NCI-H69 (cell line): Measurements from ENCODE around the gene HPCAL1.

ENCODE experiments used
- DNase-seq: peaks from one replicate; lab custom pipeline; 2025; lab: John Stamatoyannopoulos, UW

HPCAL1 gene

DNA sequence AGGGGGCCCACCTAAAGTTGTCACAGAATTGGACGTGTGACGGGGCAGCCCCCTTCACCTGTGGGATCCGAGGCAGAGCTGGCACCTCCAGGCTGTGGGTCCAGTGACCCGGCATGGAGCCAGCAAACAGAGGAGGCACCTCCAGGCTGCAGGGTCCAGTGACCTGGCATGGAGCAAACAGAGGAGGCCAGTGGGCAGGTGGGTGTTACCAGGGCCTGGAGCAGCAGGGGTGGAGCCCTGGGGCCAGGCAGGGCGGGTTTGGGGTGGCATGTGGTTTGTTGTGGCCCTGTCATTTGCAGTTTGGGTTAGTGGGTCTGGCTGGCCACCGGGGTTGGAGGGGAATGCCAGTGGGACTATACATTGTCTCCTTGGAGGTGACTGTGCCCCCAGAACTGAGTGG is 68.2 kb downstream of the HPCAL1 start:
- no peak for DNase-seq

DNA sequence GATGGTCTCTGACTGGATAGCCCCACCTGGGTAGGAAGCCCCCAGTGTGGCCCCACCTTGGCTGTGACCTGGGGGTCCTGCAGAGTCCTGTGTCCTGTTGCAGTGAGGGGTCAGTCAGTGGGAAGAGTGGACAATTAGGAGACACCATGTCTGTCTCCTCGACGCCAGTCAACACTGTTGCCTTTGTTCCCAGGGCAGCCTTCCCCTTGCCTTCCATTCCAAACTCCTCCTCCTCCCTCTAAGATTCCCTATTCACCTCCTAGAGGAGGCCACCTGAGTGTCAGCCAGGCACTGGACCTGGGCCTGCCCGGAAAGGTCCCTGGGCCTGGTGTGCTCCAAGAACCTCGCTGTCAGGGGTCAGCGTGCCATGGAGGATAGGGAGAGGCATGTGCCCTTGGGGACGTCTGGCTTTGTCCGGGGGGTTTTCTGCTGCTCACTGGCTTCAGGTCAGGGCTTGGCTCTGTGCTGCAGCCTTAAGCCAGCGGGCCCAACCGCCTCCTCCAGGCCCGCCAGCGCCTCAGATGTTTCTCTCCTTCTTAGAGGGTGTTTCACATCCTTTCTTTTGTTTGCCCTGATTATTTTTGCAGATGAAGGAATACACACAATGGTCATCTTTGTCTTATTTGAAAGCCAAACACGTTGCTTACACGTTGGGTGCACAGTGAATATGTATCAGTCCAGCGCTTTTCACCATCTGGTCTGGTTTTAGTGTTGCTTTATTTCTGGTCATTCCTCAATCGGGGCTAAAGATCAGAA is 68.9 kb downstream of the HPCAL1 start:
- no peak for DNase-seq

DNA sequence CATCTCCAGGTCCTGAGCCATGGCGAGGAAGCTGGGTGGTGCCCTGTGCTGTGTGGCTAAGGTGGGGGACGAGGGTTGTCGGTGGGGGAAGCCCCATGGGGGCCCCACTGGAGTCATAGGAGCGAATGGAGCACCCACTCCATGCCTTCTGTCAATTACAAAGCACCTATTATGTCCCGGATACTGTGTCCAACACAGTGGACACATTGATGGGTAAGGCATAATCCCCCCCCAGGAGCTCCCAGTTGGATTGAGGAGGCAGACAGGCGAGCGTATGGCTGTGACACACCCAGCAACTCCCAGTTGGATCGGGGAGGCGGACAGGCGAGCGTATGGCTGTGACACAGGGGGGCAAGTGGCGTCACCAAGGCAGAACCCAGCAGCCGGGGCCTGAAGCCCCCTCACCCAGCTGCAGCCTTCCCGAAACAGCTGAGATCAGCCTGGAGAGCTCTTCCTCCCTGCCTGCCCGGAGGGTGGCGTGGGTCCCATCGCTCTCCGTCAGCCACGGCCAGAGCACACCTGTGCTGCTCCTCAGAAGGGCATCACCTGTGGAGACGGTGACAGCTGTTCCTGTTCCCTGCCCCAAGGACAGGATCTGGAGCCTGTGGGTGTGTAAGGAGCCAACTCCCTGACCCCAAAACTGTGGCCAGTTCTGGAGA is 69.6 kb downstream of the HPCAL1 start:
- DNase-seq, result peak; percentile 22

DNA sequence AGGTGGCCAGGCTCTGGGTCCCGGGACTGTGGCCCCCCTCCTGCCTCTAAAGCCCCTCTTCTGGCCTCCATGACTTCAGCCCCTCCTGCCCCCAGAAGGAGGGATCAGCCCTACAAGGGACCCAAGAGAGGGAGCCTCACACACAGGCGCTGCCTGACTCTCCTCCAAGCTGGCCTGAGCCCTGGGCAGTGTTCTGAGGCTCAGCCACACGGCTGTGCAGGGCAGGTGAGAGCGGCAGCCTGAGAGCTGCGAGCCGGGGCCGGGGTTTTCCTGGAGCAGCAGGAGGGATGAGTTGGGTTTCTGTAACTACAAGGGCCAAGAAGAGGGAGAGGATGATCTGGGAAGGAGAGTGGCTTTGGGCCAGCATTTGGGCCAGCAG is 70.1 kb downstream of the HPCAL1 start:
- DNase-seq, result no peak

DNA sequence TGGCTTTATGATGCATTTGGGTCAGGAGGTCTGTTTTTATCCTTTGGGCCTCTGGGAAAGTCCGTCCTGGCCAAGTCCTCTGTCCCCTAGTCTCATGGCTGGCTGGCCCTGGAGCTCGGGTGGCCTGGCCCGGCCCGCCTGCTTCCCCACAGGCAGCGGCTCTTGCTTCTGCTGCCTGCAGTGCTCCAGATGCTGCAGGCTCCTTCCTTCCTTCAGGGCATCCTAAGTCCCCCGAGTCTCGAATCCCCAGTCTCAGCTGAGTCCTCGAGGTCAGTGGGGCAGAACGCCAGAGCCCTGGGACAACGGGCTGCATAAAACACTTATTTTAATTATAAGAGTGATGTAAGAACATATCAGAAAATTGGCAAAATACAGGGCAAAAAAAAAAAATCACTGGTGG is 71.2 kb downstream of the HPCAL1 start:
- peak; percentile 4 for DNase-seq

DNA sequence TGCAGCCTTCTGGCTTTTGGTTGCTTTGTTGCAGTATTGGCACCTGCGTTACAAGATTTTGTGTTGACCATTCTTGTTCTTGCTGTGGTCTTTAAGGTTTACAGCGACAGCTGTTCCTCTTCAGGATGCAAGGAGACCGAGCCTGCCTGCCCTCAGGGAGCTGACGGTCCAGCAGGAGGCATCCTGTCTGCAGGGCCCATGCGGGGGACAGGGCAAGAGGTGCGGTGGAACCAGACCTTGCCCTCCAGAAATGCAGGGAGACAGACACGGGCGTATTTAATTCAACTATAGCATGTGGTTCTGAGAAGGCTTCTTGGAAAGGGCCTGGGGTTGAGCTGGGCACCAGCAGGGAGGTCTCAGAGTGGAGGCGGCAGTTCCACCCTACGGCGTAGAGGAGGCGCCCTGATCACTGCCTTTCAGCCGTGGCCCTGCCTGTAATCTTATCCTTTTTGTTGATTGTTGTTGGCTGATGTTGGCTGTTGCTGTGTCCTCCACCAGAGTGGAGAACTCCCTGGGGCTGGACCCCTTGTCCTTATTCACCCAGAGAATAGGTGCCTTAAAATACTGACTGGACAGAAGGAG is 71.7 kb downstream of the HPCAL1 start:
- DNase-seq, result no peak

DNA sequence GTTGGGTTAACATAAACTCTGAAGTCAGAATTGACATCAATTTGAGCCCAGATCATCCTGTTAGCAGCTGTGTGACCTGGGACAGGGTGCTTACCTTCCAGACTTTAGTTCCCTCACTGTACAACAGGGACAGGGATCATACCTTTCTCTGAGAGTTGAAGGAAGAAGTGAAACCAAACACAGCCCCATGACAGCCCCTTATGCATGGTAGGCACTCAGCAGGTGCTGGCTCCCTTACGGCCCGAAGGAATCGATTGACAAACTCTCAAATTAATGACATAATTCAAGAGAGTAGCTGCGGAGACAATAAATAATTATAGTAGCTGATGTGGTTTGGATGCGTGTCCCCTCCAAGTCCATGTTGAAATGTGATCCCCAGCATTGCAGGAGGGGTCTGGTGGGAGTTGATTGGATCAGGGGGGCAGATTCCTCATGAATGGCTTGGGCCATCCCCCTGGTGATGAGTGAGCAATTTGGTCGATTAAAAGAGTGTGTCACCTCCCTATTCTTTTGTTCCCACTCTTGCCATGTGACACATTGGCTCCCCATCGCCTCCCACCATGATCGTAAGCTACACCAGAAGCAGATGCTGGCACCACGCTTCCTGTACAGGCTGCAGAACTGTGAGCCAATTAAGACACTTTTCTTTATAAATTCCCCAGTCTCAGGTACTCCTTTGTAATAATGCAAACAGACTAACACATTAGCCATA is 73.0 kb downstream of the HPCAL1 start:
- DNase-seq, result peak; percentile 87

DNA sequence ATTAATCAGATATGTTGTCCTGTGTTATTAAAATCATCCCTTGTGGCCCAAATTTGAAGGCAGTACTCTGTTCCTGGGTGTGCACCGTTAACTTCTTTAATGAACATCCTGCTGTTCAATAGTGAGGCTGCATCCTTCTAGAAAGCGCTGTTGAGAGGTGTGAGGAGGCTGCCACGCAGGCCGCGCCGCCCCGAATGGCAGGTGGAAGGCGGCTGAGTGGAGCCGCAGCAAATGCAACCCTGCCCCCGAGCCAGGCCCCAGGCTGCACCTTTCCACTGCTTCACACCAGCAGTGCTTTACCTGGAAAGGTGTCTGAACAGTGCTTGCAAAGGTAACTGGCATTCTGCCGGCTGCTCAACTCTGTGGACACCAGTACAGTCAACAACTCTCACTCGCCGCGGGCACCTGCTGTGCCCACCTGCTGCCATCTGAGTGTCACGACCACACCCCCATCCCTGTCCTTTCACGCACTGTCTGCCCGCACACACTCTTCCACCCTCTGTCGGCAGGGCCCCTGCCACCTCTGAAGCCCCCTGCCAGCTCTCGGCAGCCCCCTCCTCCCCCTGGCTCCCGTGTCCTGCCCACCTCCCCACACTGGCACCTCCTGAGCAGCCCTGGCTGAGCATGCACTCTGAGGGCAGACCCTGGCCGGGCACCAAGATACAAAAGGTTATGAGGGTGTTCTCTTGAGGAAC is 74.5 kb downstream of the HPCAL1 start:
- peak; percentile 87 for DNase-seq

DNA sequence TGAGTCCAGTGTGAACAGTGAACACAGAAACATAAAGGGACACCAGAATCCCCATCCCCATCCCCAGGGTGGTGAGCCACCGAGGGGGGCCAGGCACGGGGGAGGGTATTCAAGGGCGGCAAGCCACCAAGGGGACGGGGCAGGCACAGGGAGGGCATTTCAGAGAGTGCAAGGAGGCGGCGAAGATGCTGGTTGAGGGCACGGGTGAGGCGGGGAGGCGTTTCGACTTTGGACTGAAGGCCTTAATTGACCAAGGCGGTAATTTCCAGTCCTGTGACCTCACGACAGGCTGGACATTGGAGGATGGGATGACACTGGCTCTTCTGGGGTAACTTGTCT is 75.0 kb downstream of the HPCAL1 start:
- DNase-seq, result no peak

DNA sequence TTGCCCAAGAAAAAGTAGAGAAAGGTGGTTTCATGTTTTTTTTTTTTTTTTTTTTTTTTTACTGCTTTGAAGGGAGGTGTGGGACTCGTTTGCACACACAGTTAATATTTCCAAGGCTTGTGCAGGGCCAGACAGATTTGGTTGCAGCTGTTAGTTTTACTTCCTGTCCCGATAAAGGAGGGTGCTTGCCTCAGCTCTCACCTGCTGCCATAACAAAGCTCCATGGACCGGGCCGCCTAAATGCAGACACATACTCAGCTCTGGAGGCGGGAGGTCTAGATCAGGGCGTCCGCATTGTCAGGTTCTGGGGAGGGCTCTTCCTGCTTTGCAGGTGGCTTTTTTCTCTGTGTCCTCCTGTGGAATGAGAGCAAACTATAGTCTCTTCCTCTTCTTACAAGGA is 75.5 kb downstream of the HPCAL1 start:
- peak; percentile 49 for DNase-seq

DNA sequence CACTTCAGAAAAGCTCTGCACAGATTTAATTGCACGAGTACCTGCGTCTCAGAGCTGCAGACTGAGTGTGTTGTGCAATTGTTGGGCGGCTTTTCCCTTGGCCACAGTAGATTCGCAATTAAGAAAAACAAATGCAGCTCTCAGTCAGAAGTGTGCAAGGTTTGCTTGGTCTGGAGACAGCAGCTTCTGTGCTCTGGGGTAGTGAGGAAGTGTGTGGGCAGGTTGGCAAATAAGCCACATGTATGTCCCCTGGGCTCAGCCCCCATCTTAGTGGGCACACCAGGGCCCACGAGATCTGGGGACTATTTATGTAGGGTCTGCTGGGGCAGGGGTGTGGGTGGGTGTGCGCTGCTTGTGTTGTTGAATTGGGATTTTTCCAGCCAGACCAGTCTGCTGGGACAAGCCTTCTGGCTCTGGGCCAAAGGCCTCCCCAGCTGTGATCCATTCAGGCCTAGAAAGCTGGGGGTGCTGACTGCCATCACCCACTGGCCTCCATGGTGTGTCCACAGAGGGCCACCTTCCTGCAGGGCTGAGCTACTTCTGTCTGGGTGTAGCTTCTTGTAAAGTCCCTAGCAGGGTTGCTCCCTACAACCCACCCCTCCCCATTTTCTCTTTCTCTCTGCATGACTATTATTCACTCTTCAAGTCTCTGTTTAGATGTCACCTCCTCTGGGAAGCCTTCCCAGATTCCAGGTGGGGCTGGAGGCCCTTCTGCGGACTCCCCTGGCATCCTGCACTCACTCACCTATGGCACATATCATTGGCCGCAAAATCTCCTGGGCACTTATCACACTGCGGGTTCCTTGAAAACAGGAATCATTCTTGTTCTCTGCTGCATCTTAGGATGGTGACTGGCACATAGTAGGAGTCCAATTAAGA is 77.6 kb downstream of the HPCAL1 start:
- no peak for DNase-seq

DNA sequence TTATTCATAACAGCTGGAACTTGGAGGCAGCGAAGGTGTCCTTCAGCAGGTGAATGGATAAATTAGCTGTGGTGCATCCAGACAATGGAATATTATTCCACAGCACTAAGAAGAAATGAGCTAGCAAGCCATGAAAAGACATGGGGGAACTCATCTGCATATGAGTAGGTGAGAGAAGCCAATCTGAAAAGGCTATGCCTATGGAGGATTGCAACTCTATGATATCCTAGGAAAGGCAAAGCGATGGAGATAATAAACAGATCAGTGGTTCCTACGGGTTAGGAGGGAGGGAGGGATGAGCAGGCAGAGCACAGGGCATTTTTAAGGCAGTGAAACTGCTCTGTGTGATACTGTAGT is 79.3 kb downstream of the HPCAL1 start:
- DNase-seq, result no peak

DNA sequence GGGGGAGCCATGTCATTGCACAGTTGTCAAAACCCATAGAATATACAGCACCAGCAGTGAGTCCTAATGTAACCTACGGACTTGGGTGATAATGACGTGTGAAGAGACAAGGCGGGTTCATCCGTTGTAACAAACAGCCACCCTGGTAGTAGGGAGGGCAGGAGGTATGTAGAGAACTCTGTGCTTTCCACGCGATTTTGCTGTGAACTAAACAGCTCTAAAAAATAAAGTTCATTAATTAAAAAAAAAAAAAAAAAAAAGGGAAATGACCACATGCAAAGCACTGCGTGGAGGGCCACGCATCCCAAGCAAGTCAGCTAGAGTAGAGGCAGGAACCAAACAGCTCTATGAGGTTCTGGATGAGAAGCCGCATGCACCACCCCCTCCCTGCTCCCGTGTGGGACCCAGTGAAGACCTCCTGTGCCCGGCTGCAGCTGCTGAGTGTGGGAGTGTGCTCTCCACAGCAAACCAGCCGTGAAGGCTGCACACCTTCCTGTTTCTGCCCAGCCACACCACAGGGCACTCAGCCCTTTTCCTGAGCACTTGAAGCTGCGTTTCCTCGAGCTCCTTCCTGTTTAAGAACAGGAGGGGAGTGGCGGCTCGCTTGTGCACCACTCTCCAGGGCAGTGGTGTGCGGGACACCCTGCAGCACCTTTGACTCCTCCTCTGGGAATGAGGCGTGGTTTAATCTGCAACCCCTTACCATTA is 79.8 kb downstream of the HPCAL1 start:
- DNase-seq, result peak; percentile 23

DNA sequence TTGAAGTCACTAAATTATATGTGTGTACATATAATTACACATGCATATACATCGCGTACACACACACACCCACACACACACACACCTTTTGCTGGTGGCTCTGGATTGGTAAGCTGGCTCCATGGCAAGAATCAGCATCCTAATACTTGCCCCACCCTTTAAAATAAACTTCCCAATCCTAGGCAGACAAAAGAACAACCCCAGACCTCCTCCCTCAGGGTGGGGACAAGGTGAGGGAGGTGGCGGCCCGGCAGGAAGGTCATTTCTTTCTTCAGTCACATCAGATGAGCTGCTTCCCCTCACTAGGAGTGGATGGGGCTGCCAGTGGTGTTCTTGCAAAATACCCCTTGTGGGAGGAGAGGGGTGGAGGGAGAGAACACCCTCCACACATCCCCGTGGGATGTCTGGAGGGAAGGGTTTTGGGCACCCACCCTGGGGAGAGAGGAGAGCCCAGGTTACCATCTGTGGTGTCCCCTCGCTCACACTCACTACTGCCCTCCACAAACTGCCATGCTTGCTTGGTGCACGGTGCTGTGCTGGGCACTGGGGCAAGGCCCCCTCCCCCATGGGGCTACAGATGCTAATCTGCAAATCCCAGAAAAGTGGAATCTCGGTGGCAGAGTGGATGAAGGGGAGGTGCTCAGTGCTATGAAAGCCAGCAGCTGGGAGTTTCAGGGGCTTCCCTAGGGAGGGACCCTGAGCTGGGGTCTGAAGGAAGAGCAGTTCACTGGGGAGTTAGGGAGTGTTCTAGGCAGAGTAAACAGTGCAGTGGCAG is 81.4 kb downstream of the HPCAL1 start:
- peak; percentile 24 for DNase-seq

DNA sequence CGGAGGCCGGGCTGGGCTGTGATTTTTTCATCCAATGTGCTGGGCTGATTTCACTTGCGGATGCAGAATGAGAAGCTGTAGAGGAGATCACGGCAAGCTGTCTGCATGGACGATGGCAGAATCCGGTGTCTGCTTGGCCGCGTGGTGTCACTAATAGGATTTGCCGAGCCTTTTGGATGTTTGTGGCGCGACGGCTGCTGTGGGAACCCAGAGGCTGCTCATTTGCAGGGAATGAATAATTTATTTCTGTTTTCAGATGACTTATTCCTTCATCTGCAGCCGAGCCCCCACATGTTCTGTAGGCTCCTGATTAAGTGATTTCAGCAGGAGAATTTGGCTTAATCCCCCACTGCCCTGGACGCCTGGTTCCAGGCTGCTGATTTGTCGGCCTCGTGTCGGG is 82.8 kb downstream of the HPCAL1 start:
- no peak for DNase-seq

DNA sequence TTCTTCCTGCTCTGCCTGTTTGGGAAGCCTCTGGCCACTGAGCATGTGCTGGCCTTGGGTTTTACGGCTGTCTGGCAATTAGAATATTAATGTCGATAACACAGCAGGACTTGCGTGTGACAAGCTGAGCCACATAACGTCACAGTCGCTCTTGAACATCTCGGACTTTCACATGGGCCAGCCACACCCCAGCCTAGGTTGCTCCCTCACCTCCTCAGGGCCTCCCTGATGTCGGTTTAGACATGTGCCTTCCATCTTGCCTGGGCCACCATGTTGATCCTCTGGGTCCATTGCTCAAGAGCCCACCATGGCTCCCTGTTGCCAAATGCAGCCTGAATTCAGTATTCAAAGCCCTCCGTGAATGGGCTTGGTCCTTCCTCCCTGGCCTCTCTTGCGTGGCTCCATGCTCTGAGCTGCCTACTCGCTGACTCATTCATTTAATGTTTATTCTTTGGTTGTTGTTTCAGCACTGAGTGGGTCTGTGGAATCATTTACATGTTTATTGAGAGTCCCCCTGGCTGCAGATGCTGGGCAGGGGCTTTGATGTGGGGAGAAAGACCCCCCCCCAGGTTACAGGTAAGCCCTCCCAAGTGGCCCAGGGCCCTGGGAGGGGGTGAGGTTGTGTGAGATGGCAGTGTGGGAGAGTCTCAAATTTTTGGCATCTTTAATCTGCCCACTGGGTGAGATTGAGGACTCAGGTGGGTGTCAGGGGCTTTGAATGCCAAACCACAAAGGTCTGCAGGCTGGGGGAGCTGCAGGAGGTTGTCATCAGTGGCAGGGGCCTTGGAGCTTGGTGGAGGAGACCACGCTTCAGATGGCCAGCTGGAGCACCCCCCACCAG is 83.4 kb downstream of the HPCAL1 start:
- DNase-seq, result no peak

DNA sequence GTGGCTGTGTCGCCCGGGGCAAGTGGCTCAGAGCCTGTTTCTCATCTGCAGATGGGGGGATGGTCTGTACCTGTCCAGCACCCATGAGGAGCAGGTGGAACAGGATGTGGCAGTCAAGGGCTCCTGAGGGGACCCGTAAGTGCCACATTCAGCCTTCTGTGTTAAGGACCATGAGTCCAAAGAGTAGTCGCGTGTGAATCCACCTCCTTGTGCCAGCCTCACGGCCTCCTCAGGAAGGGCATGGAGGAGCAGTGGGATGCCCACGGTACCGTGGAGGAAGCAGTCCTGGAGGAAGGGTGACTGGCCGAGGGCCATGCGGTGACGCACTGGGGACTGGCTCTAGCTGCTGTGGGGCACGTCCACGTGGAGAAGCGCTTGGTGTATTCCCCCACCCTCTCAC is 84.3 kb downstream of the HPCAL1 start:
- DNase-seq, result no peak

DNA sequence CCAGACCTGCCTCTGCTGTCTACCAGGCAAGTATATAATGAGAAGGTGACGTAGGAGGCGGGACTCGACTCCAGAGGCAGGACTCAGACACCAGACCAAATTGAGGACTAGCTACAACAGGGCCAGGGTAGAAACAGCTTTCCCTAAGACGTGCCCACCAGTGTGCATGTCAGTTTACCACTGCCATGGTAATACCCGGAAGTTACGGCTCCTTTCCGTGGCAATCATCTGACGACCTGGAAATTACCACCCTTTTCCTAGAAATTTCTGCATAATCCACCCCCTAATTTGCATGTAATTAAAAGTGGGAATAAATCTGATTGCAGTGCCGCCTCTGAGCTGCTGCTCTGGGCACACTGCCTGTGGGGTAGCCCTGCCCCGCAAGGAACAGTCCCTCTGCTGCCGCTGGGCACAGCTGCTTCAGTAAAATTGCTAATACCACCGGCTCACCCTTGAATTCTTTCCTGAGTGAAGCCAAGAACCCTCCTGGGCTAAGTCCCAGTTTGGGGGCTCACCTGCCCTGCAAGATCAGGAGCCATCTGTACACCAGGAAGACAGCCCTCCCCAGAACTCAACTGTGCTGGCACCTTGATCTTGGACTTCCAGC is 86.4 kb downstream of the HPCAL1 start:
- DNase-seq, result no peak

DNA sequence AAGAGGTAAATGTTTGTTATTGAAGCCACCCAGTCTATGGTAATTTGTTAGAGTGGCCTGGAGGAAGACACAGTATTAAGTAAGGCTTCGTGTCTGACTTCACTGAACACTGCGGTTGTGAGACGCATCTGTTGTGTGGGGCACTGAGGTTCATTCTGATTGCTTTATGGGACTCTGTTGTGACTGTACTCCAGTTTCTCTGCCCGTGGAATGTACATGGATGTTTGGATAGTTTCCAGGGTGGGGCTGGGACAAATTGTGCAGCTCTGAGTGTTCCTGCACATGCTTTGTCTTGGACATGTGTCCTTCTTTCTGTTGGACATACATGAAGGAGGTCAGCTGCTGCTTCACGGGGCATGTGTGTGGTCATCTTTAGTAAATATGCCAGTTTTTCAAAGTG is 86.9 kb downstream of the HPCAL1 start:
- DNase-seq, result no peak
